K562 (cell line): ENCODE data around the gene TMEM86B. TPM values are rescaled to one million over a fixed set of nuclear protein-coding genes. Genes with fewer than 3 reads are reported as not detected.
A peak's percentile ranks its signal among the peaks of the same experiment; 100 is the strongest.

Source experiments
- BRF1 ChIP-seq: IDR thresholded peaks from 3 replicates; pipeline ENCODE4 v1.6.1; 2011; ENCODE audit warnings: borderline replicate concordance, mild to moderate bottlenecking; ENCODE audit not compliant: insufficient read length; ENCODE audit errors: extremely low read depth
- CBX3 ChIP-seq, 2 experiments: IDR thresholded peaks; 1 replicate in 1 of 2; 2 replicates in 1 of 2; pipeline ENCODE4 v1.6.1; 2012; ENCODE audit warnings: inconsistent platforms in 2 of 2, low read length in 2 of 2, borderline replicate concordance in 1 of 2, control low read depth in 1 of 2
- CTBP1 ChIP-seq: fragments of 450-650 bp; IDR thresholded peaks from 2 replicates; pipeline ENCODE4 v1.6.1; 2016; ENCODE audit warnings: borderline replicate concordance
- HCFC1 ChIP-seq: IDR thresholded peaks from 2 replicates; pipeline ENCODE4 v1.6.1; 2012; ENCODE audit warnings: low read depth, low read length, improper control_type of control experiment
- HOXB6 ChIP-seq: fragments of 250-450 bp; sonication (Bioruptor Pico); IDR thresholded peaks from 2 replicates; pipeline ENCODE4 v1.5.1; 2022; ENCODE audit warnings: mild to moderate bottlenecking, borderline replicate concordance
- KDM2B ChIP-seq: fragments of 250-450 bp; sonication (Bioruptor Pico); IDR thresholded peaks from 2 replicates; pipeline ENCODE4 v1.8.0; 2021; ENCODE audit warnings: mild to moderate bottlenecking, moderate library complexity
- MAFG ChIP-seq: fragments of 450-650 bp; conservative IDR thresholded peaks from 2 replicates; pipeline ENCODE4 v1.6.1; 2016; ENCODE audit warnings: missing genetic modification characterization, missing compliant biosample characterization
- MCM5 ChIP-seq: fragments of 450-650 bp; IDR thresholded peaks from 2 replicates; pipeline ENCODE4 v1.6.1; 2016; ENCODE audit warnings: low read depth
- NFXL1 ChIP-seq: fragments of 450-650 bp; formaldehyde crosslinking; IDR thresholded peaks from 2 replicates; pipeline ENCODE4 v1.4.0; 2021; ENCODE audit warnings: mild to moderate bottlenecking
- TGIF2 ChIP-seq: sonication (generic); formaldehyde crosslinking; IDR thresholded peaks from 2 replicates; pipeline ENCODE4 v1.8.1; 2022; ENCODE audit warnings: mild to moderate bottlenecking, missing genetic modification reagents, moderate library complexity
- THAP7 ChIP-seq: fragments of 250-450 bp; sonication (Bioruptor Pico); IDR thresholded peaks from 2 replicates; pipeline ENCODE4 v1.5.0; 2021
- ZNF143 ChIP-seq: sonication (generic); formaldehyde crosslinking; IDR thresholded peaks from 2 replicates; pipeline ENCODE4 v1.9.0; 2022; ENCODE audit warnings: mild to moderate bottlenecking, missing genetic modification reagents
- ZNF23 ChIP-seq: fragments of 250-450 bp; sonication (Bioruptor Pico); IDR thresholded peaks from 2 replicates; pipeline ENCODE4 v1.4.0; 2020; ENCODE audit warnings: mild to moderate bottlenecking
- ZNF253 ChIP-seq: fragments of 250-450 bp; sonication (Bioruptor Pico); conservative IDR thresholded peaks from 2 replicates; pipeline ENCODE4 v1.6.1; 2021; ENCODE audit warnings: mild to moderate bottlenecking
- ZNF316 ChIP-seq: fragments of 450-650 bp; IDR thresholded peaks from 2 replicates; pipeline ENCODE4 v1.6.1; 2016
- polyA plus RNA-seq, 8 experiments: library from polyadenylated mRNA; depleted of rRNA in 4 of 8; stranded (reverse) in 5 of 8; unstranded in 3 of 8; fragments of >200 nt; fragmentation: Nextera tagmentation in 2 of 8; fragmentation: Illumina TruSeq in 1 of 8; extraction: Ambion mirVana in 2 of 8; extraction: Trizol in 1 of 8; gene quantifications; 2 replicates each; pipeline versions ENCODE4 v1.2.1 to v1.2.3, GENCODE V29; 2011 to 2014; ENCODE audit warnings: inconsistent platforms in 1 of 8, missing spikeins in 1 of 8
- total RNA-seq, 7 experiments: library from RNA; depleted of rRNA in 6 of 7; stranded (reverse); fragments of >200 nt in 6 of 7; fragmentation: Illumina TruSeq in 2 of 7; extraction: Trizol in 2 of 7; gene quantifications; 2 replicates each; pipeline versions ENCODE4 v1.2.1 to v1.2.3, GENCODE V29; 2011 to 2021; ENCODE audit warnings: low replicate concordance in 1 of 7
- TF ChIP-seq, protein P1 (sequence below): fragments of 250-450 bp; sonication (Bioruptor Pico); IDR thresholded peaks from 2 replicates; pipeline ENCODE4 v1.5.0; 2022; ENCODE audit warnings: mild to moderate bottlenecking
- TF ChIP-seq, protein P2 (sequence below), 3 experiments: IDR thresholded peaks in 2 of 3; conservative IDR thresholded peaks in 1 of 3; 2 replicates each; pipeline ENCODE4 v1.5.1; 2011 to 2012; ENCODE audit warnings: low read length in 3 of 3, mild to moderate bottlenecking in 3 of 3, control low read depth in 2 of 3, improper control_type of control experiment in 1 of 3, inconsistent platforms in 1 of 3, low read depth in 1 of 3, mixed read lengths in 1 of 3, moderate library complexity in 1 of 3; ENCODE audit not compliant: insufficient read depth in 2 of 3
- TF ChIP-seq, protein P3 (sequence below): sonication (generic); formaldehyde crosslinking; IDR thresholded peaks from 2 replicates; pipeline ENCODE4 v1.8.0; 2022; ENCODE audit warnings: mild to moderate bottlenecking, missing genetic modification reagents
- TF ChIP-seq, protein P4 (sequence below), 2 experiments: fragments of 450-650 bp; IDR thresholded peaks; 2 replicates each; pipeline ENCODE4 v1.6.1; 2018; ENCODE audit warnings: mild to moderate bottlenecking in 2 of 2, low read depth in 1 of 2; ENCODE audit not compliant: partially characterized antibody in 2 of 2

Gene TMEM86B
- total and polyA plus RNA-seq, 9 of the 15 experiments (the other 6 are each of a cell fraction or from before 2014, with no cell fraction given) = 0.28 to 7.9 (median 2.1) TPM

DNA sequence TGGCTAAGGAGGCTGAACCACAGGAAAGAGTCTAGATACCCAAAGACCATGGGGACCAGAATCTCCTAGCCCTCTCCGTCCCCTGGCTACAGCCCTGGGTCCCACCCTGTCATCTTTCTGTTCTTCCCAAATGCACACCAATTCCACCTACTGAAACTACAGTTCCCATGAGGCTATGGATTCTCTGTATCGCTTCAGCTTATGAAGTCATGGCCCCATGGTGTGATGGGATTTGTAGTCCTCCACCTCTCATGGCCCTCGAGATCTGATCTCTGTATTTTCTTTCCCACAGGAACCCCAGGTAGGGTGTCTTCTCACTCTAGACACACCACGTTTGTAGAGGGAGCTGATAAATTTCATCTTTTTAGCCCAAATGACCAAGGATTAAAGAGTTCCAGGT lies 31.0 kb downstream of the TMEM86B start (continued):
- TF ChIP-seq, protein P1, sequence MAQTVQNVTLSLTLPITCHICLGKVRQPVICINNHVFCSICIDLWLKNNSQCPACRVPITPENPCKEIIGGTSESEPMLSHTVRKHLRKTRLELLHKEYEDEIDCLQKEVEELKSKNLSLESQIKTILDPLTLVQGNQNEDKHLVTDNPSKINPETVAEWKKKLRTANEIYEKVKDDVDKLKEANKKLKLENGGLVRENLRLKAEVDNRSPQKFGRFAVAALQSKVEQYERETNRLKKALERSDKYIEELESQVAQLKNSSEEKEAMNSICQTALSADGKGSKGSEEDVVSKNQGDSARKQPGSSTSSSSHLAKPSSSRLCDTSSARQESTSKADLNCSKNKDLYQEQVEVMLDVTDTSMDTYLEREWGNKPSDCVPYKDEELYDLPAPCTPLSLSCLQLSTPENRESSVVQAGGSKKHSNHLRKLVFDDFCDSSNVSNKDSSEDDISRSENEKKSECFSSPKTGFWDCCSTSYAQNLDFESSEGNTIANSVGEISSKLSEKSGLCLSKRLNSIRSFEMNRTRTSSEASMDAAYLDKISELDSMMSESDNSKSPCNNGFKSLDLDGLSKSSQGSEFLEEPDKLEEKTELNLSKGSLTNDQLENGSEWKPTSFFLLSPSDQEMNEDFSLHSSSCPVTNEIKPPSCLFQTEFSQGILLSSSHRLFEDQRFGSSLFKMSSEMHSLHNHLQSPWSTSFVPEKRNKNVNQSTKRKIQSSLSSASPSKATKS (CRISPR knock-in tag) = no peak
- TF ChIP-seq ZNF316 = no peak
- TF ChIP-seq CTBP1 = no peak
- no peak for TF ChIP-seq MAFG (tag)
- TF ChIP-seq HOXB6 (CRISPR knock-in tag) = no peak
- no peak for TF ChIP-seq BRF1
- TF ChIP-seq THAP7 (CRISPR knock-in tag) = no peak
- TF ChIP-seq, protein P2, sequence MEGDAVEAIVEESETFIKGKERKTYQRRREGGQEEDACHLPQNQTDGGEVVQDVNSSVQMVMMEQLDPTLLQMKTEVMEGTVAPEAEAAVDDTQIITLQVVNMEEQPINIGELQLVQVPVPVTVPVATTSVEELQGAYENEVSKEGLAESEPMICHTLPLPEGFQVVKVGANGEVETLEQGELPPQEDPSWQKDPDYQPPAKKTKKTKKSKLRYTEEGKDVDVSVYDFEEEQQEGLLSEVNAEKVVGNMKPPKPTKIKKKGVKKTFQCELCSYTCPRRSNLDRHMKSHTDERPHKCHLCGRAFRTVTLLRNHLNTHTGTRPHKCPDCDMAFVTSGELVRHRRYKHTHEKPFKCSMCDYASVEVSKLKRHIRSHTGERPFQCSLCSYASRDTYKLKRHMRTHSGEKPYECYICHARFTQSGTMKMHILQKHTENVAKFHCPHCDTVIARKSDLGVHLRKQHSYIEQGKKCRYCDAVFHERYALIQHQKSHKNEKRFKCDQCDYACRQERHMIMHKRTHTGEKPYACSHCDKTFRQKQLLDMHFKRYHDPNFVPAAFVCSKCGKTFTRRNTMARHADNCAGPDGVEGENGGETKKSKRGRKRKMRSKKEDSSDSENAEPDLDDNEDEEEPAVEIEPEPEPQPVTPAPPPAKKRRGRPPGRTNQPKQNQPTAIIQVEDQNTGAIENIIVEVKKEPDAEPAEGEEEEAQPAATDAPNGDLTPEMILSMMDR (IDR thresholded peaks at IDR 0.05 in 2 of 3, conservative IDR thresholded peaks at IDR 0.05 in 1 of 3; ENCODE audit: insufficient read depth in 2 of 3, low read depth in 1 of 3, low read length in 3 of 3) = no peak
- TF ChIP-seq KDM2B (CRISPR knock-in tag) = no peak
- TF ChIP-seq TGIF2 (CRISPR knock-in tag) = no peak
- TF ChIP-seq ZNF143 (CRISPR knock-in tag) = peak; percentile 85
- no peak for TF ChIP-seq ZNF253 (CRISPR knock-in tag)
- peak; percentile 94 for TF ChIP-seq HCFC1
- TF ChIP-seq, protein P3, sequence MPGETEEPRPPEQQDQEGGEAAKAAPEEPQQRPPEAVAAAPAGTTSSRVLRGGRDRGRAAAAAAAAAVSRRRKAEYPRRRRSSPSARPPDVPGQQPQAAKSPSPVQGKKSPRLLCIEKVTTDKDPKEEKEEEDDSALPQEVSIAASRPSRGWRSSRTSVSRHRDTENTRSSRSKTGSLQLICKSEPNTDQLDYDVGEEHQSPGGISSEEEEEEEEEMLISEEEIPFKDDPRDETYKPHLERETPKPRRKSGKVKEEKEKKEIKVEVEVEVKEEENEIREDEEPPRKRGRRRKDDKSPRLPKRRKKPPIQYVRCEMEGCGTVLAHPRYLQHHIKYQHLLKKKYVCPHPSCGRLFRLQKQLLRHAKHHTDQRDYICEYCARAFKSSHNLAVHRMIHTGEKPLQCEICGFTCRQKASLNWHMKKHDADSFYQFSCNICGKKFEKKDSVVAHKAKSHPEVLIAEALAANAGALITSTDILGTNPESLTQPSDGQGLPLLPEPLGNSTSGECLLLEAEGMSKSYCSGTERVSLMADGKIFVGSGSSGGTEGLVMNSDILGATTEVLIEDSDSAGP (CRISPR knock-in tag) = no peak
- TF ChIP-seq, protein P4, sequence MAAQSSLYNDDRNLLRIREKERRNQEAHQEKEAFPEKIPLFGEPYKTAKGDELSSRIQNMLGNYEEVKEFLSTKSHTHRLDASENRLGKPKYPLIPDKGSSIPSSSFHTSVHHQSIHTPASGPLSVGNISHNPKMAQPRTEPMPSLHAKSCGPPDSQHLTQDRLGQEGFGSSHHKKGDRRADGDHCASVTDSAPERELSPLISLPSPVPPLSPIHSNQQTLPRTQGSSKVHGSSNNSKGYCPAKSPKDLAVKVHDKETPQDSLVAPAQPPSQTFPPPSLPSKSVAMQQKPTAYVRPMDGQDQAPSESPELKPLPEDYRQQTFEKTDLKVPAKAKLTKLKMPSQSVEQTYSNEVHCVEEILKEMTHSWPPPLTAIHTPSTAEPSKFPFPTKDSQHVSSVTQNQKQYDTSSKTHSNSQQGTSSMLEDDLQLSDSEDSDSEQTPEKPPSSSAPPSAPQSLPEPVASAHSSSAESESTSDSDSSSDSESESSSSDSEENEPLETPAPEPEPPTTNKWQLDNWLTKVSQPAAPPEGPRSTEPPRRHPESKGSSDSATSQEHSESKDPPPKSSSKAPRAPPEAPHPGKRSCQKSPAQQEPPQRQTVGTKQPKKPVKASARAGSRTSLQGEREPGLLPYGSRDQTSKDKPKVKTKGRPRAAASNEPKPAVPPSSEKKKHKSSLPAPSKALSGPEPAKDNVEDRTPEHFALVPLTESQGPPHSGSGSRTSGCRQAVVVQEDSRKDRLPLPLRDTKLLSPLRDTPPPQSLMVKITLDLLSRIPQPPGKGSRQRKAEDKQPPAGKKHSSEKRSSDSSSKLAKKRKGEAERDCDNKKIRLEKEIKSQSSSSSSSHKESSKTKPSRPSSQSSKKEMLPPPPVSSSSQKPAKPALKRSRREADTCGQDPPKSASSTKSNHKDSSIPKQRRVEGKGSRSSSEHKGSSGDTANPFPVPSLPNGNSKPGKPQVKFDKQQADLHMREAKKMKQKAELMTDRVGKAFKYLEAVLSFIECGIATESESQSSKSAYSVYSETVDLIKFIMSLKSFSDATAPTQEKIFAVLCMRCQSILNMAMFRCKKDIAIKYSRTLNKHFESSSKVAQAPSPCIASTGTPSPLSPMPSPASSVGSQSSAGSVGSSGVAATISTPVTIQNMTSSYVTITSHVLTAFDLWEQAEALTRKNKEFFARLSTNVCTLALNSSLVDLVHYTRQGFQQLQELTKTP (IDR thresholded peaks at IDR 0.05; ENCODE audit: low read depth in 1 of 2, partially characterized antibody in 2 of 2) = peak in 1 of 2 experiments; percentile 97
- no peak for TF ChIP-seq MCM5
- no peak for TF ChIP-seq CBX3 (IDR thresholded peaks at IDR 0.05; ENCODE audit: borderline replicate concordance in 1 of 2, low read length in 2 of 2)
- no peak for TF ChIP-seq NFXL1
- no peak for TF ChIP-seq ZNF23 (CRISPR knock-in tag)
